ENCODE measurements around the gene S100A7A.
"Not testable (repeated sequence)": the region's sequence is repeated elsewhere in the genome, so short reads cannot be mapped to it uniquely, and the experiment has no call there.

Gene S100A7A

DNA sequence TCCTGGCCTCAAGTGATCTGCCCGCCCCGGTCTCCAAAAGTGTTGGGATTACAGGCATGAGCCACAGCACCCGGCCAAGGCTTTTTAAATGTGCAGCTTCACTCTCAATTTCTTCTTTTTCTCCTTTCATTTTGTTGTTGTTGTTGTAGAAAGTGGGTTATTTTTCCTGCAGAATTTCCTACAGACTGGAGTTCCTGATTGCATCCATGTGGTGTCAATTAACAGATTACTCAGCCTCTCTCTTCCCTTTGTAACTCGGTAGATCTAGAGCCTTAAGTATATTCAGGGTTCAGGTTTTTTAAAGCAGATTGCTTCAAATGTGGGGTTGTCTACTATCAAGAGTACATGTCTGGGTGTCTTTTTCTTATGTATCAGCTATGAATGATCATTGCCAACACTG, 32.5 kb downstream of the S100A7A start:
- H3K27ac ChIP-seq (replicated peaks); DNase-seq (ENCODE audit: low read depth in 1 of 2, low spot score in 1 of 2); H3K4me3 ChIP-seq (replicated peaks; ENCODE audit: insufficient read depth, low read length): not testable (repeated sequence)

DNA sequence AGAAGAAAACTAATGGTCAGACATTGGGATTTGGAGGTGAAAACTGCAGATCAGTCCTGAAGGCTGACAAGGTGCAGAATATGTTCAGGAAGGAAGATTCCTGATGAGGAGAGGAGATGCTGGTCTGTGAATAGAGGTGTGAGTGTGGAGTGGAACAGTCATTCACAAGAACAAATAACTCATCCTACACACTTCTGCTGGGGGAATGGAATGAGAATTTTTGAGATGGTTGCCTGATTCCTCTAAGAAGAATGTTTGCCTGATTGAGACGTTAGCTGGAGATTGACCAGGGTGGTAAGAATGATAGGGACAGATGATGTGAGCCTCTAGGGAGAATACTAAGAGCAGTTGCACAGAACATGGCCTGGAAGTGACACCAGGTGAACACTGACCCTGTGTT, 40.1 kb downstream of the S100A7A start:
- TF ChIP-seq GABPA (IDR thresholded peaks at IDR 0.05; ENCODE audit: low read depth) (no peak), POLR2AphosphoS5 (IDR thresholded peaks at IDR 0.05; ENCODE audit: low read depth) (no peak), SPI1 (IDR thresholded peaks at IDR 0.05; ENCODE audit: borderline replicate concordance, low read depth) (no peak)
- TF ChIP-seq, protein P1, sequence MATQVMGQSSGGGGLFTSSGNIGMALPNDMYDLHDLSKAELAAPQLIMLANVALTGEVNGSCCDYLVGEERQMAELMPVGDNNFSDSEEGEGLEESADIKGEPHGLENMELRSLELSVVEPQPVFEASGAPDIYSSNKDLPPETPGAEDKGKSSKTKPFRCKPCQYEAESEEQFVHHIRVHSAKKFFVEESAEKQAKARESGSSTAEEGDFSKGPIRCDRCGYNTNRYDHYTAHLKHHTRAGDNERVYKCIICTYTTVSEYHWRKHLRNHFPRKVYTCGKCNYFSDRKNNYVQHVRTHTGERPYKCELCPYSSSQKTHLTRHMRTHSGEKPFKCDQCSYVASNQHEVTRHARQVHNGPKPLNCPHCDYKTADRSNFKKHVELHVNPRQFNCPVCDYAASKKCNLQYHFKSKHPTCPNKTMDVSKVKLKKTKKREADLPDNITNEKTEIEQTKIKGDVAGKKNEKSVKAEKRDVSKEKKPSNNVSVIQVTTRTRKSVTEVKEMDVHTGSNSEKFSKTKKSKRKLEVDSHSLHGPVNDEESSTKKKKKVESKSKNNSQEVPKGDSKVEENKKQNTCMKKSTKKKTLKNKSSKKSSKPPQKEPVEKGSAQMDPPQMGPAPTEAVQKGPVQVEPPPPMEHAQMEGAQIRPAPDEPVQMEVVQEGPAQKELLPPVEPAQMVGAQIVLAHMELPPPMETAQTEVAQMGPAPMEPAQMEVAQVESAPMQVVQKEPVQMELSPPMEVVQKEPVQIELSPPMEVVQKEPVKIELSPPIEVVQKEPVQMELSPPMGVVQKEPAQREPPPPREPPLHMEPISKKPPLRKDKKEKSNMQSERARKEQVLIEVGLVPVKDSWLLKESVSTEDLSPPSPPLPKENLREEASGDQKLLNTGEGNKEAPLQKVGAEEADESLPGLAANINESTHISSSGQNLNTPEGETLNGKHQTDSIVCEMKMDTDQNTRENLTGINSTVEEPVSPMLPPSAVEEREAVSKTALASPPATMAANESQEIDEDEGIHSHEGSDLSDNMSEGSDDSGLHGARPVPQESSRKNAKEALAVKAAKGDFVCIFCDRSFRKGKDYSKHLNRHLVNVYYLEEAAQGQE (IDR thresholded peaks at IDR 0.05; ENCODE audit: insufficient replicate concordance, low read depth) = no peak
- TF ChIP-seq, protein P2, sequence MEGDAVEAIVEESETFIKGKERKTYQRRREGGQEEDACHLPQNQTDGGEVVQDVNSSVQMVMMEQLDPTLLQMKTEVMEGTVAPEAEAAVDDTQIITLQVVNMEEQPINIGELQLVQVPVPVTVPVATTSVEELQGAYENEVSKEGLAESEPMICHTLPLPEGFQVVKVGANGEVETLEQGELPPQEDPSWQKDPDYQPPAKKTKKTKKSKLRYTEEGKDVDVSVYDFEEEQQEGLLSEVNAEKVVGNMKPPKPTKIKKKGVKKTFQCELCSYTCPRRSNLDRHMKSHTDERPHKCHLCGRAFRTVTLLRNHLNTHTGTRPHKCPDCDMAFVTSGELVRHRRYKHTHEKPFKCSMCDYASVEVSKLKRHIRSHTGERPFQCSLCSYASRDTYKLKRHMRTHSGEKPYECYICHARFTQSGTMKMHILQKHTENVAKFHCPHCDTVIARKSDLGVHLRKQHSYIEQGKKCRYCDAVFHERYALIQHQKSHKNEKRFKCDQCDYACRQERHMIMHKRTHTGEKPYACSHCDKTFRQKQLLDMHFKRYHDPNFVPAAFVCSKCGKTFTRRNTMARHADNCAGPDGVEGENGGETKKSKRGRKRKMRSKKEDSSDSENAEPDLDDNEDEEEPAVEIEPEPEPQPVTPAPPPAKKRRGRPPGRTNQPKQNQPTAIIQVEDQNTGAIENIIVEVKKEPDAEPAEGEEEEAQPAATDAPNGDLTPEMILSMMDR (IDR thresholded peaks at IDR 0.05; ENCODE audit: insufficient read depth, low read length) = no peak
- no peak overlapping the region for H3K27ac ChIP-seq (replicated peaks)
- no peak for DNase-seq (ENCODE audit: low read depth in 1 of 2, low spot score in 1 of 2)
- no peak overlapping the region for H3K4me3 ChIP-seq (replicated peaks; ENCODE audit: insufficient read depth, low read length)
- no peaks in the 10 kb centered on the region for H3K27me3 ChIP-seq (ENCODE audit: insufficient read depth, poor library complexity, severe bottlenecking)

More for the DNA sequence above, 32.5 kb downstream of the S100A7A start:
- H3K27me3 ChIP-seq (ENCODE audit: insufficient read depth, poor library complexity, severe bottlenecking) = not testable (repeated sequence)

DNA sequence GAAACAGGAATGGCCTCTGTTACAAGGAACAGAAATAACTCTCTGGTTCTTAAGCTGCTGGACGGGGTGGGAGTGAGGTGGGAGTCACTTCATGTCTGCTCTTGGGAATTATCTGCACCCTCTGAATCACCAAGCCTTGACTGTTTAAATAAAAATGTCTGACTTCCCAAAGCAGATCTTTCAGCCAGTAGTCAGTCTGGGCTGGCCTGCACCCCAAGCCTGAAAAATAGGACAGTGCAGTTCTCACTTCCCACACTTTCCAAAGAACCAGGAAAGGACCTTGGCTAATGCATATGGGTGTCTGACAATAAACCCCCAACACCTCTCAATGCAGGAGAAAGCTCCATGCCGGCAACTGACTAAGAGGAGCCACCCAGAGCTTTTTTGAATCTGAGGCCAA, 43.3 kb downstream of the S100A7A start:
- Histone ChIP-seq H3K4me3 (replicated peaks; ENCODE audit: insufficient read depth, low read length) (no peak overlapping the region), H3K27ac (replicated peaks) (no peak overlapping the region), H3K27me3 (ENCODE audit: insufficient read depth, poor library complexity, severe bottlenecking) (no peaks in the 10 kb centered on the region)
- TF ChIP-seq, protein P2 (IDR thresholded peaks at IDR 0.05; ENCODE audit: insufficient read depth, low read length) = no peak
- TF ChIP-seq GABPA (IDR thresholded peaks at IDR 0.05; ENCODE audit: low read depth) = no peak
- TF ChIP-seq, protein P1 (IDR thresholded peaks at IDR 0.05; ENCODE audit: insufficient replicate concordance, low read depth) = no peak
- TF ChIP-seq POLR2AphosphoS5 (IDR thresholded peaks at IDR 0.05; ENCODE audit: low read depth) = no peak
- TF ChIP-seq SPI1 (IDR thresholded peaks at IDR 0.05; ENCODE audit: borderline replicate concordance, low read depth) = no peak
- no peak for DNase-seq (ENCODE audit: low read depth in 1 of 2, low spot score in 1 of 2)

DNA sequence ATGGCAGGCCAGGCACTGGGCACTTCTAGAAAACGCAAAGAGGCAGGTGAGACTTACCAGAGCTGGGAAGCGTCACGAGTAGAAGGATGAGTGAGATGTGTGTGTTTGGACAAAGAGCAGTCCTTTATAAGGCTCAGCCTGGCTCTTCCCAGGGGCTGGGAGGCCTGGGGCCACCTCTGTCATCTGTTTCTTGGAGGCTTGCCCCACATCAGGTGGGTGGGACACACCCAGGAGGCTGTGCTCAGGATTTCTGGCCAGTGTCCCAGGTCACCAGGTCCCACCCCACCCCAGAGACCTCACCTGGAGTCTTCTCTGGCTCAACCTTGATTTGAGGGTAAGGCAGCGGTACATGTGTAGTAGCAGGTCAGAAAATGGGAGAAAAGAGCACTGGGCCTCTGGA, 44.2 kb downstream of the S100A7A start, which contains the start of gene S100A7:
TSS of gene S100A7 (minus strand) at position 101 of the 400 bp plus-strand sequence. CDS start 1,638 bp downstream, outside the sequence.
- Histone ChIP-seq H3K27me3 (ENCODE audit: insufficient read depth, poor library complexity, severe bottlenecking) (no peaks in the 10 kb centered on the region), H3K27ac (replicated peaks) (no peak within 1 kb of the TSS), H3K4me3 (replicated peaks; ENCODE audit: insufficient read depth, low read length) (no peak within 1 kb of the TSS)
- no peak for DNase-seq (ENCODE audit: low read depth in 1 of 2, low spot score in 1 of 2)
- TF ChIP-seq POLR2AphosphoS5 (IDR thresholded peaks at IDR 0.05; ENCODE audit: low read depth) = no peak
- no peak for TF ChIP-seq SPI1 (IDR thresholded peaks at IDR 0.05; ENCODE audit: borderline replicate concordance, low read depth)
- TF ChIP-seq, protein P2 (IDR thresholded peaks at IDR 0.05; ENCODE audit: insufficient read depth, low read length) = no peak
- no peak for TF ChIP-seq GABPA (IDR thresholded peaks at IDR 0.05; ENCODE audit: low read depth)
- TF ChIP-seq, protein P1 (IDR thresholded peaks at IDR 0.05; ENCODE audit: insufficient replicate concordance, low read depth) = no peak

DNA sequence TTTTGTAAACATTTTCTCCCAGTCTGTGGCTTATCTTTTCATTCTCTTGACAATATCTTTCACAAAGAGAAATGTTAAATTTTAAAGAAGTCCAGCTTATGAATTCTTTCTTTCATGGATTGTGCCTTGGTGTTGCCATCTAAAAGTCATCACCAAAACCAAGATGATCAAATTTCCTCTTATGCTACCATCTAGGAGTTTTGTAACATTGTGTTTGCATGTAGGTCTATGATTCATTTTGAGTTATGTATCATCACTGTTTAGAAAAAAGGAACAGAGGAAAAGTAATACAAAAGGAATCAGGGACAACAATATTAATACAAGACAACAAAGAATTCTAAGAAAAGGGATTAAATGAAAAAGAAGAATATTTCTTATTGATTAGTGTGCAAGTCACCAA, 46.4 kb downstream of the S100A7A start:
- H3K27ac ChIP-seq (replicated peaks); H3K4me3 ChIP-seq (replicated peaks; ENCODE audit: insufficient read depth, low read length); H3K27me3 ChIP-seq (ENCODE audit: insufficient read depth, poor library complexity, severe bottlenecking); DNase-seq (ENCODE audit: low read depth in 1 of 2, low spot score in 1 of 2): not testable (repeated sequence)
